Fibroblast of the conjunctiva (primary cell): ENCODE measurements around the gene HS3ST5.
"Not testable (repeated sequence)": the region's sequence is repeated elsewhere in the genome, so short reads cannot be mapped to it uniquely, and the experiment has no call there.

Source experiments
- DNase-seq: peaks from one replicate; pipeline ENCODE4 v3.0.0-alpha.2; 2010; ENCODE audit warnings: low read depth

Gene HS3ST5

GRCh38 chr6:114151064-114151690, 191.6 kb downstream of the HS3ST5 start:
- no peak for DNase-seq

- not testable (repeated sequence) for DNase-seq
These were observed 193.6 kb downstream of the HS3ST5 start for GRCh38 chr6:114149182-114149581.

- no peak for DNase-seq
These were observed 197.7 kb downstream of the HS3ST5 start for GRCh38 chr6:114144887-114145851.

- DNase-seq: no peak
These were observed 200.6 kb downstream of the HS3ST5 start for GRCh38 chr6:114142258-114142657.

GRCh38 chr6:114140416-114140815, 202.4 kb downstream of the HS3ST5 start:
- no peak for DNase-seq

- DNase-seq: no peak
These were observed 204.1 kb downstream of the HS3ST5 start for GRCh38 chr6:114138577-114139248.

GRCh38 chr6:114135363-114135971, 207.4 kb downstream of the HS3ST5 start:
- no peak for DNase-seq

GRCh38 chr6:114133816-114134215, 209.0 kb downstream of the HS3ST5 start:
- no peak for DNase-seq

GRCh38 chr6:114131945-114132344, 210.9 kb downstream of the HS3ST5 start:
- DNase-seq: no peak

GRCh38 chr6:114125576-114125975, 217.2 kb downstream of the HS3ST5 start:
- DNase-seq: no peak

- DNase-seq: no peak
These were observed 220.7 kb downstream of the HS3ST5 start for GRCh38 chr6:114121913-114122662.

GRCh38 chr6:114119056-114119455, 223.8 kb downstream of the HS3ST5 start:
- DNase-seq: no peak

- no peak for DNase-seq
These were observed 227.2 kb downstream of the HS3ST5 start for GRCh38 chr6:114115652-114116051.

GRCh38 chr6:114108119-114109002, 234.5 kb downstream of the HS3ST5 start:
- DNase-seq: peak; percentile 31

- DNase-seq: no peak
These were observed 236.8 kb downstream of the HS3ST5 start for GRCh38 chr6:114106020-114106419.

GRCh38 chr6:114101255-114101654, 241.6 kb downstream of the HS3ST5 start:
- DNase-seq: no peak

GRCh38 chr6:114100215-114100994, 242.4 kb downstream of the HS3ST5 start:
- DNase-seq: no peak

GRCh38 chr6:114096561-114097172, 246.2 kb downstream of the HS3ST5 start:
- peak; percentile 2 for DNase-seq

- DNase-seq: no peak
These were observed 249.9 kb downstream of the HS3ST5 start for GRCh38 chr6:114092943-114093342.
